Activated CD8-positive, alpha-beta T cell treated with anti-CD3 and anti-CD28 coated beads, Interleukin-2, amount 10 ng/mL, durations not matched to agents 7 days and 5 days (primary cell): Measurements from ENCODE around the gene TEDC1. TPM values are rescaled to one million over a fixed set of nuclear protein-coding genes. Genes with fewer than 3 reads are reported as not detected.
"Not testable (repeated sequence)": the region's sequence is repeated elsewhere in the genome, so short reads cannot be mapped to it uniquely, and the experiment has no call there.

Experiments used
- ATAC-seq: fragments of 150-1000 bp; cut with Tn5 transposase; one replicate; pipeline ENCODE4 v1.10.0; 2021; ENCODE audit warnings: moderate library complexity
- CTCF ChIA-PET: fragments of 350-600 bp; sonication (Branson Sonifier 250); formaldehyde crosslinking; loops from one replicate; lab custom pipeline; 2021; ENCODE audit warnings: antibody characterized with exemption; lab: Charles Lee
- POLR2A ChIA-PET: fragments of 350-600 bp; sonication (Branson Sonifier 250); formaldehyde crosslinking; loops from one replicate; lab custom pipeline; 2021; ENCODE audit warnings: antibody characterized with exemption; lab: Charles Lee
- DNase-seq: peaks from one replicate; pipeline ENCODE4 v3.0.0-alpha.2; 2020
- H3K27ac Mint-ChIP-seq: one replicate; pipeline ENCODE4 v1.8.0; 2021; ENCODE audit warnings: mild to moderate bottlenecking, mixed read lengths
- H3K27me3 Mint-ChIP-seq: one replicate; pipeline ENCODE4 v1.8.0; 2021; ENCODE audit warnings: low read depth, mixed read lengths
- H3K36me3 Mint-ChIP-seq: one replicate; pipeline ENCODE4 v1.8.0; 2021; ENCODE audit warnings: low read depth, mixed read lengths
- H3K4me1 Mint-ChIP-seq: one replicate; pipeline ENCODE4 v1.8.0; 2021; ENCODE audit warnings: low read depth, mixed read lengths
- H3K4me3 Mint-ChIP-seq: one replicate; pipeline ENCODE4 v1.8.0; 2021; ENCODE audit warnings: mild to moderate bottlenecking, mixed read lengths
- H3K9me3 Mint-ChIP-seq: one replicate; pipeline ENCODE4 v1.8.0; 2022; ENCODE audit warnings: mixed read lengths; ENCODE audit not compliant: insufficient read depth
- total RNA-seq, 2 experiments: library from RNA; stranded (reverse); gene quantifications; one replicate each; pipeline ENCODE4 v1.2.3, GENCODE V29; 2021

Gene TEDC1
- total RNA-seq, 2 experiments from 2014 or later: 56.5 to 61.8 TPM

DNA sequence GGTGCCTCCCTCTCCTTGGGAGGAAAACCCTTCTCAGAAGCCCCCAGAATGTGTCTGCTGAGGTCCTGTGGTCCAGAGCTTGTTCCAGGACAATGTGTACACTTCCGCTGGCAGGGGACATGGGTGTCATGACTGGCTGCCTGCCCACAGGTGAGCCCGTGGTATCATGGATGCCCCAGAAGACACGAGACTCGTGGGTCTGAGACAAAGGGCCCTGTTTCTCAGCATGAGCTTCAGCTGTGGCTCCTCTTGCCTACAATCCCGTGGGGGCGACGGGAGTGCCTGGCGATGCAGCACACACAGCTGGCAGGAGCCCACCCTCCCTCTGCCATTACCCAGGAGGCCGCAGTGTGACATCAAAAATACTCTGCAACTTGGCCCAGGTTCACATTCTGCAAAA, 42.3 kb downstream of the TEDC1 start:
- ATAC-seq: no peak
- ChIA-PET CTCF (interaction anchor here (1.3 to 3.0 kb wide), 2 partner anchors 52 to 163 kb away, joined by 4 to 16 read pairs; no protein-coding TSS in a partner anchor), POLR2A (interaction anchor here (1.3 kb wide), 1 partner anchor 42 kb away, joined by 3 read pairs; no protein-coding TSS in a partner anchor)
- Mint-ChIP-seq H3K4me3 (no peak overlapping the region), H3K27ac (no peak overlapping the region), H3K4me1 (peaks cover 24% of the 10 kb centered on the region), H3K27me3 (peaks cover 1% of the 10 kb centered on the region), H3K36me3 (no peaks in the 10 kb centered on the region), H3K9me3 (no peaks in the 10 kb centered on the region)
- no peak for DNase-seq

DNA sequence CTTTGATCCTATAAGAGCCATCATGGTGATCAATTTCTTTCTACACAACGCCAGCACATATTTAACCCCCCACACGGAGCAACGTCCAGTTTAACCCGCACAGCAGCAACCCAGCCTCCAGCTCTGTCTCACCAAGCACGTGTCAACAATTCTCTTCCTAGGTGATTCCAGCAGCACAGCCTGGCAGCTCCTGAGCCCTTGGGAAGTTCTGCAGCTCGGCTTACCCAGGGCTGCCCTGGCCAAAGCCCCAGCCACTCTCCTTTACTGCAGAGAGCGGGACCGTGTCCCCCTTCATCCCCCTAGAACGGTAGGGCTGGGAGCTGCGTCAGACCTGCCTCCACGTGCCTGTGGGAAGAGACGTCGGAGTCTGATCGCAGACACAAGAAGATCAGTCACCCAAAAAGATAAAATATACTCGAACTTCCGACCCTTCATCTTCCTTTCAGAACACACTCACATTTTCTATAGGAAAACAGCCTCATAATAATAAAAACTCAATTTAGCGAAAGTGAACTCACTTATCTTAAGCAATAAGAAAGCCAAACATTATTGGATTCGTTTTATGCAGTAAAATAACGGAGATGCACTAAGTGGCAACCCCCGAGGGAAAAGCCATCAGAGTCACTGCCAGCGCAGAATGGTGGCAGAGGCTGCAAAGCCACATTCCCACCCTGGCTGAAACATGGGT, 42.9 kb downstream of the TEDC1 start:
- no peaks in the 10 kb centered on the region for H3K27me3 Mint-ChIP-seq
- POLR2A ChIA-PET: interaction anchor here (1.3 kb wide), 1 partner anchor 42 kb away, joined by 3 read pairs; no protein-coding TSS in a partner anchor
- no peaks in the 10 kb centered on the region for H3K36me3 Mint-ChIP-seq
- ATAC-seq: no peak
- H3K4me1 Mint-ChIP-seq: peaks cover 22% of the 10 kb centered on the region
- DNase-seq: no peak
- H3K27ac Mint-ChIP-seq: no peak overlapping the region
- H3K9me3 Mint-ChIP-seq: no peaks in the 10 kb centered on the region
- H3K4me3 Mint-ChIP-seq: no peak overlapping the region
- CTCF ChIA-PET: interaction anchor here (1.3 to 3.0 kb wide), 2 partner anchors 53 to 163 kb away, joined by 4 to 16 read pairs; no protein-coding TSS in a partner anchor

DNA sequence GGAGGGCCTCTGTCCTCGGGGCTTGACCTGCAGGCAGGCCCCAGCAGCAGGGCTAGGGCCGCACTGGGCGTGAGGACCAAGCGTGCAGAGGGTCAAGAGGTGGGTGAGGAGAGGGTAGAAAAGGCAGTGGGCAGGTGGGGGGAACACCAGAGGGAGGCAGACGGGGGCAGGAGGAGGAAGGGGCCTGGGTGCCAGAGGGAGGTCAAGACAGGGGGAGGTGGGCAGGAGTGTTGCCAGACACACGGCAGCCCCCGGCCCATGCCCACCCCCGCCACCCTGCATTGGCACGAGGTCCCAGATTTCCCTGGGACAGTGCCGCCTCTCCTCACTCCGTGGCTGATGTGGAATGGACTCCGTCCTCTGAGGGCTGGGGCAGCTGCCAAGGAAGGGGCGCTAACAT, 43.5 kb downstream of the TEDC1 start:
- POLR2A ChIA-PET: no interaction called here
- CTCF ChIA-PET: no interaction called here
- Mint-ChIP-seq H3K9me3 (no peaks in the 10 kb centered on the region), H3K36me3 (no peaks in the 10 kb centered on the region), H3K4me3 (no peak overlapping the region), H3K27ac (no peak overlapping the region), H3K27me3 (no peaks in the 10 kb centered on the region), H3K4me1 (peaks cover 18% of the 10 kb centered on the region)
- DNase-seq: no peak
- ATAC-seq: no peak

DNA sequence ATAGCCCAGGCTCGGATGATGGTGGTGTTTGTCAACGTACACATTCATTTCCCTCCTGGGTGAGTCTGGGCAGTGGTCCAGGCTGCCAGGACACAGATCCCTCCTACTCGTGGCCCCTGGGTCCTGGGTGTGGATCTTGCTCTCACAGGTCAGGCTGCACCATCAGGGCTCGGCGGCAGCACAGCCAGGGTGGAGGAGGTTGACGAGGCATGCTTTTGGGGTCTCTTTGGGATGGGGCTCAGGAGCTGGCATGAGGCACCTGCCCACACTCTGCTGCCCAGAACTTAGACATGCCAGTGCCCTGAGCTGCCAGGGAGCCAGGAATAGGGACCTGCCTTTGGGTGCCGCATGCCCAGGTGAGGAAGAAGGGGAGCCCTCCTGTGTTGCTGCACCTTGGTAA, 45.0 kb downstream of the TEDC1 start:
- Mint-ChIP-seq H3K27me3 (no peaks in the 10 kb centered on the region), H3K9me3 (no peaks in the 10 kb centered on the region), H3K4me1 (peaks cover 12% of the 10 kb centered on the region), H3K27ac (no peak overlapping the region), H3K36me3 (no peaks in the 10 kb centered on the region), H3K4me3 (no peak overlapping the region)
- DNase-seq (no peak), ATAC-seq (no peak)
- POLR2A ChIA-PET: no interaction called here
- CTCF ChIA-PET: interaction anchor here (0.7 kb wide), 1 partner anchor 278 kb away, joined by 3 read pairs; no protein-coding TSS in a partner anchor

DNA sequence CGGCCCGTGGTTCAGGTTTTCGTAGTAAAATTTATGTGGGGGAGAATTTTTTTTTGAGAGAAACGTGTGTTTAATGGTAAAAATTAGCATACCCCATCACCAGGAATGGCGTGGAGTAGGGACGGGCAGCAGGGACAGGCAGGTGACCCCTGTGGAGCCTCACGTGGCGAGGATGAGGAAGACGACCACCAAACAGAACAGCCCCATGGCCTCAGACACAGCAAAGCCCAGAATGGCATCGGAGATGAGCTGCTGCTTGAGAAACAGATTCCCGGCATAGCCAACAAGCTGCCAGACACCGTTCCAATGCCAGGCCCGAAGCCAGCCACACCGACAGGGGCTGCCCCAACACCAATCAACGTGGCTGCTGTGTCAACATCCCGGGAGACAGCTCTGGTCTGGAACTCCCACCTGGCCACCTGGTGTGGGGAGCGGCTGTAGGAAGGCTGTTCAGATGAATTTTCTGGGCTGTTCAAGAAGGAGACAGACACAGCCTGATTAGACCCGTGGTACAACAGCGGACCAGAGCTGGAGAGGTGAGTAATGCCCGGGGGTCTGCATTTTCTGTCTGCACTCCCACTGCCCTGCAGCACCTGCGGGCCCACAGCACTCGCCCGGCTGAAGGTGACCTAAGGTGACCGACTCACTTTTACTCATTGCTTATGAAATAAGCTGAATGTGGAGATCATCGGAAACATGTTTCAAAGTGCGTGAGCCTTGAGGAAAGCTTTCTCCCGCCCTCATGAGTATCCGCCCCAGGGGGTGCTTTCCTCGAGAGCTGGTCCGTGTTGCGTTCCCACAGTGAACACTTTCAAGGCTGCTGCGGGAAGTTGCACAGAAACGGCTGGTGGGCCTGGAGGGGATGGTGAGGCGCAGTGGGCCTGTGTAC, 45.9 kb downstream of the TEDC1 start:
- Mint-ChIP-seq H3K27ac (no peak overlapping the region), H3K4me1 (peaks cover 10% of the 10 kb centered on the region), H3K36me3 (no peaks in the 10 kb centered on the region), H3K4me3 (no peak overlapping the region), H3K9me3 (no peaks in the 10 kb centered on the region), H3K27me3 (peaks cover 4% of the 10 kb centered on the region)
- POLR2A ChIA-PET: interaction anchor here (1.0 kb wide), 1 partner anchor 46 kb away, joined by 3 read pairs; the partner anchor contains the start of gene TEDC1
- no peak for DNase-seq
- CTCF ChIA-PET: interaction anchor here (1.3 to 1.4 kb wide), 2 partner anchors 12 to 245 kb away, joined by 3 to 12 read pairs; no protein-coding TSS in a partner anchor
- ATAC-seq: no peak

DNA sequence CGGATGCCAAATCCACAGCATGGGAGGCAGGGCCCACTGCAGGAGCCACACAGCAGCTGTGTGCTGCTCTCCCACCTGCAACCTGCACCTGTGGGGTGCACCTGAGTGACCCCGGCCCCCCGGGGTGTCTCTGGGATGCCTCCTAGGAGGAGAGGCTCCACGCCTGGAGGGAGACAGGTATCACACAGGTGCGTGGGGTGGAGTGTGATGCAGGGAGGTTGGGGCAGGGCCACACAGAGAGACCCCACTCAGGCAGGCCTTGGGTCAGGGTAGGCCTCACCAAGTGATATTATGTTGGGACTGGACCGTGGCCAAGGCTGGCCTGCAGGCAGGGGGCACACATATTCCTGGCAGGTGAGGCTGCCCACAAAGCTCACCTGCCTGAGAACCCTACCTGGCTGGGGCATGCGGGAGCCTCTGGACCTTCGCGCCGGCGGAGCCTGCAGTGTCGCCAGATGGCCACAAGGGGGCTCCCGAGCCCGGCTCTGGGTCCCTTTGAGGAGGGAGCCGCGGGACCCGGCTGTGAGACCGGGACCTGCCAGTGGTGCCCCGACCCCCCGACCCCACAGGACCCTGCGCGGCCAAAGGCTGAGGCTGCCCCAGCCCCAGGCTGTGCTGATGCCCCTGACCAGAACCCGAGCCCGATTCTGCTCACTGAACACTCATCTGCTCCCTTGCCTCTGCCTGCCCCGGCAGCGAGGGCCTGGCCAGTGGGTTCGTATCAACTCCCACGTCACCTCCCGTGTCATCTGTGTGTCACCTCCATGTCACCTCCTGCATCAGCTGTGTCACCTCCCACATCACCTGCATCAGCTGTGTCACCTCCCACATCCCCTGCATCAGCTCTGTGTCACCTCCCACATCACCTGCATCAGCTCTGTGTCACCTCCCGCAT, 46.8 kb downstream of the TEDC1 start:
- Mint-ChIP-seq H3K4me3 (no peak overlapping the region), H3K36me3 (no peaks in the 10 kb centered on the region), H3K4me1 (peaks cover under 1% of the 10 kb centered on the region), H3K27ac (no peak overlapping the region), H3K27me3 (peaks cover 4% of the 10 kb centered on the region), H3K9me3 (no peaks in the 10 kb centered on the region)
- peak; percentile 74 for DNase-seq
- ChIA-PET CTCF (interaction anchor here (0.8 to 1.4 kb wide), 4 partner anchors 9 to 246 kb away, joined by 3 to 12 read pairs (median 4); no protein-coding TSS in a partner anchor), POLR2A (interaction anchor here (1.0 kb wide), 1 partner anchor 47 kb away, joined by 3 read pairs; the partner anchor contains the start of gene TEDC1)
- peak; percentile 90 for ATAC-seq

DNA sequence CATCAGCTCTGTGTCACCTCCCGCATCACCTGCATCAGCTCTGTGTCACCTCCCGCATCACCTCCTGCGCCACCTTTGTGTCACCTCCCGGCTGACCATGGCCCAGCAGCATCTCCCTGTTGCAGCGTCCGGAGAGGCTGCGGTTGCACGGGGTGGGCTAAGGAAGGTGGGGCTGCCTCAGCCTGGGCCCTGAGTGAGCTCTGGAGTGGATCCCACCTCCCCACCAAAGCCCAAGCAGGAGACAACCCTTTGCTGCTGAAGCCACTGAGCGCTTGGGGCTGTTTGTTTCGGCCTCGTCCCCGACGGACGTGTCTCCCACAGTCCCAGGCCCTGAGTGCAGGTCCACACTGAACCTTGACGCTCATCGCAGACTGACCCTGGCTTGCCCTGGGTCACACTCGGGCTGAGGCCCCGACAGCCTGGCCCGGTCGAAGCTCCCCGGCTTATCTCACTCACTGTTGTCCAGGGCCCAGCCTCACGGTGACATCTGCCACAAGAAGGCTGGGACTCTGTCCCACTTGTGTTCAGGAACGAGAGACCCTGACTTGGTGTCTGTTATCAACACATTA, 47.5 kb downstream of the TEDC1 start:
- ChIA-PET CTCF (interaction anchor here (0.8 to 1.3 kb wide), 3 partner anchors 10 to 247 kb away, joined by 3 to 4 read pairs (median 3); no protein-coding TSS in a partner anchor), POLR2A (no interaction called here)
- no peak for DNase-seq
- Mint-ChIP-seq H3K27me3 (peaks cover 7% of the 10 kb centered on the region), H3K4me3 (no peak overlapping the region), H3K4me1 (no peaks in the 10 kb centered on the region), H3K27ac (no peak overlapping the region), H3K9me3 (no peaks in the 10 kb centered on the region), H3K36me3 (no peaks in the 10 kb centered on the region)
- no peak for ATAC-seq

DNA sequence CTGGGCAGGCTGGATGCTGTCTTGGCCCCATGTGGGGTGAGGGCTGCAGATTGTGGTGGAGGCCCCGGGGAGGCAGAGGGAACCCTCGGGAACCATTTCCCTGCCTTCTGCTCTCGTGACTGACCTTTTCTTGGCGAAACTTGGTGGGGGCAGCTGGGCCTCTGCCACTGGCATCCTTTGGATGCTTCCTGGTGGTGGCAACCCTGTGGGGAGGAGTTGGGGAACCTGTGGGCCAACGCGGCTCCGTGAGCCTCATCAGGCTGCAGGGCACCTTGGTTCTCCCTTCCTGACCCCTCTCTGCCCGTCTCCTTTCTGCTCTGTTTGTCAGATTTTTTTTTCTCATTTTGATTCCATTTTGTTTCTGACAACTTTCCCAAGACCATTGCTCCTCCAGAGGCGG, 49.8 kb downstream of the TEDC1 start:
- POLR2A ChIA-PET: no interaction called here
- H3K27ac Mint-ChIP-seq: no peak overlapping the region
- no peak for DNase-seq
- H3K27me3 Mint-ChIP-seq: peaks cover 12% of the 10 kb centered on the region
- no peak for ATAC-seq
- no peaks in the 10 kb centered on the region for H3K9me3 Mint-ChIP-seq
- CTCF ChIA-PET: no interaction called here
- no peaks in the 10 kb centered on the region for H3K36me3 Mint-ChIP-seq
- no peak overlapping the region for H3K4me3 Mint-ChIP-seq
- no peaks in the 10 kb centered on the region for H3K4me1 Mint-ChIP-seq

DNA sequence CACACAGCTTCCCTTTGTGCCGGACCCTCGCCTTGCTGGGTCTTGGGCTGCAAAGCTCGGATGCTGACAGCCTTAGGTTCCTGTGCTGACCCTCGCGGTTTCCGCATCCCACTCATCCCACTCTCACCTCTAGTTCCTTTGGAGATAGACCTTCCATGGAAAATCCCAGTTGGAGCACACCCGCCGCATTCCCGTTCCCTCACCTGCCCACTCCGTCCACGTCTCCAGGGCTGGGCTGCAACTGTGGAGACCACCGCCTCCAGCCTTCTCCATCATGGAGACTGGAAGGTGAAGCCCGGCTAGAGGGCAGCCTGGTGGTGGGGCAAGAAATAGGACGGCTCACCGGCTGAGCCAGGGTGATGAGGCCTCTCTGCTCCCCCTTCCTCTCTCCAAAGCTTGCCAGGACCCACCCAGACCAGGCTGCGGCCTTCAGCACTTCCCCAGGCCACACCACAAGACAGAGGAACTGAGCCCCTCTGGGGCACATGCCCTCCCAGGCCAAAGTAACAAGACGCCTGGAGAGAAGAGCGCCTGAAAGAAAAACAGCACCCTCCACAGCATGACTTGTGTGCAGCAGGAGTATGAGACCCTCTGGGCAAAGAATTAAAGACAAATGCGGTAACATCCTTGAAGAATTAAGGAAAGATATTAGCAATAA, 50.3 kb downstream of the TEDC1 start:
- no peak for DNase-seq
- Mint-ChIP-seq H3K4me3 (no peak overlapping the region), H3K9me3 (no peaks in the 10 kb centered on the region), H3K4me1 (no peaks in the 10 kb centered on the region), H3K27me3 (peaks cover 12% of the 10 kb centered on the region), H3K27ac (no peak overlapping the region), H3K36me3 (no peaks in the 10 kb centered on the region)
- ChIA-PET POLR2A (no interaction called here), CTCF (no interaction called here)
- ATAC-seq: no peak

DNA sequence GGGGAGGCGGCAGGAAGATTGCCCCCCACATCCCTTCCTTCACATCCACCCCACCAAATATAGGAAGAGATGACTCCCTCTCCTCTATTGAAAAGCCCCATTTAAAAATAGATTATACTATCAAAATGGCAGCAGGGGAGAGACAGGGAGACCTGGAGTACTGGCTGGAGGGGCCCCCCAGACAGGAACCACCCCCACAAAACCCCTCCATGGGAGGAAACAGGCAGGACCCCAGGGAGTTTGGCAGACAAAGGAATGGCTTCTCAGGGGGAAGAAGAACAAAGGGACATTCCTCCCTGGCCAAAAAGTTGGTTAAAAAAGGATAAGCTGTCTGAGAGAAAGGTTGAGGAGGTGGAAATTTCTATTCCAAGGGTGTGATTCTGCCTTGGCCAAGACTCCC, 54.6 kb downstream of the TEDC1 start:
- ATAC-seq, CTCF ChIA-PET, DNase-seq: not testable (repeated sequence)

More for the DNA sequence above, 54.6 kb downstream of the TEDC1 start:
- POLR2A ChIA-PET, H3K36me3 Mint-ChIP-seq, H3K27ac Mint-ChIP-seq, H3K9me3 Mint-ChIP-seq, H3K4me3 Mint-ChIP-seq, H3K4me1 Mint-ChIP-seq: not testable (repeated sequence)
- H3K27me3 Mint-ChIP-seq: peaks cover 14% of the 10 kb centered on the region
